GM19238 (cell line): ENCODE data around the gene NOTCH1.

Experiments used
- DNase-seq: peaks from one replicate; pipeline ENCODE4 v3.0.0; 2011; ENCODE audit warnings: low spot score; ENCODE audit not compliant: insufficient read length

Gene NOTCH1

GRCh38 chr9:136501686-136502085 lies 44.2 kb downstream of the NOTCH1 start:
- no peak for DNase-seq

GRCh38 chr9:136499935-136500910 lies 45.6 kb downstream of the NOTCH1 start:
- no peak for DNase-seq

- DNase-seq, result no peak
Observed at GRCh38 chr9:136499071-136499934, 46.5 kb downstream of the NOTCH1 start.

- no peak for DNase-seq
Observed at GRCh38 chr9:136497916-136498695, 47.7 kb downstream of the NOTCH1 start.

- no peak for DNase-seq
Observed at GRCh38 chr9:136496801-136497620, 48.8 kb downstream of the NOTCH1 start.

- no peak for DNase-seq
Observed at GRCh38 chr9:136496181-136496580, 49.7 kb downstream of the NOTCH1 start.

- DNase-seq, result no peak
Observed at GRCh38 chr9:136495238-136495800, 50.5 kb downstream of the NOTCH1 start.

GRCh38 chr9:136494531-136495215 lies 51.2 kb downstream of the NOTCH1 start:
- DNase-seq, result no peak

- DNase-seq, result no peak
Observed at GRCh38 chr9:136494012-136494411, 51.8 kb downstream of the NOTCH1 start.

- no peak for DNase-seq
Observed at GRCh38 chr9:136493567-136493971, 52.3 kb downstream of the NOTCH1 start.

- no peak for DNase-seq
Observed at GRCh38 chr9:136492978-136493522, 52.8 kb downstream of the NOTCH1 start.

GRCh38 chr9:136489731-136490130 lies 56.1 kb downstream of the NOTCH1 start:
- no peak for DNase-seq

- DNase-seq, result peak; percentile 67
Observed at GRCh38 chr9:136488247-136489214, 57.3 kb downstream of the NOTCH1 start.

GRCh38 chr9:136487672-136488071 lies 58.2 kb downstream of the NOTCH1 start:
- DNase-seq, result no peak

- no peak for DNase-seq
Observed at GRCh38 chr9:136486823-136487620, 58.8 kb downstream of the NOTCH1 start.

- no peak for DNase-seq
Observed at GRCh38 chr9:136486131-136486530, 59.7 kb downstream of the NOTCH1 start.
